ENCODE data around the gene LMBR1L. TPM values are rescaled to one million over a fixed set of nuclear protein-coding genes. Genes with fewer than 3 reads are reported as not detected.

The LMBR1L gene
- total and polyA plus RNA-seq, 2 of the 8 experiments (the other 6 are each of a cell fraction or from before 2014, with no cell fraction given), result 36.6 to 49.6 TPM

DNA sequence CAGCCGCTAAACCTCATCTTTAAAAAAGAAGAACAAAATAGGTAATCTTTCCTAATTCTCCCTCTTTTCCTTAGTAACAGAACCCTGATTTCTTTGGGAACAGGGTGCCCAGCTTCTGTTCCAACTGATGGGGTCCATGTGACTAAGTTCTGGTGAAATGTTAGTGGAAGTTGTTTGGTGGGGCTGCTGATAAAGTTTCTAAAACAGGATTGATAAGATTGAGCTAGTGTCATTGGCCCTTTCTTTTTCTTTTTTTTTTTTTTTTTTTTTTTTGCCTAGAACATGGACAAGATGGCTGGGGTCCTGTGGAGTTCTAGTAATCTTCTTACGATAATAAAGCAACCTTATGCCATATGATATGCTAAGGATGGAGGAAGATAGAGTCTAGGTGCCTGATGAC, 36.7 kb upstream of the LMBR1L start:
- Histone ChIP-seq H3K23ac (ENCODE audit: insufficient read length) (no peak overlapping the region), H2AFZ (ENCODE audit: low read length) (no peak overlapping the region), H3K27ac (ENCODE audit: low read depth, low read length) (no peak overlapping the region), H2BK12ac (ENCODE audit: low read depth, low read length) (no peak overlapping the region), H4K8ac (ENCODE audit: extremely low read depth, insufficient read depth, low read length) (no peak overlapping the region), H3K23me2 (ENCODE audit: low read depth, low read length) (no peaks in the 10 kb centered on the region; the same call in 1 of the 2 replicates), H4K5ac (ENCODE audit: insufficient read length, low read depth, low read length) (no peak overlapping the region), H3K4me2 (ENCODE audit: insufficient read depth in 1 of 2, low read depth in 2 of 2, low read length in 2 of 2) (no peak overlapping the region), H4K20me1 (replicated peaks in 1 of 2; ENCODE audit: control insufficient read depth in 1 of 2, insufficient read depth in 2 of 2, low read length in 2 of 2) (no peaks in the 10 kb centered on the region), H3K18ac (ENCODE audit: extremely low read depth, low read length) (no peak overlapping the region), H3K14ac (ENCODE audit: insufficient read length) (no peak overlapping the region), H3K27me3 (replicated peaks in 1 of 4; ENCODE audit: control insufficient read depth in 3 of 4, extremely low read depth in 1 of 4, insufficient read depth in 3 of 4, low read length in 3 of 4) (no peaks in the 10 kb centered on the region), H3K4ac (replicated peaks; ENCODE audit: insufficient read length, low read depth, low read length) (no peak overlapping the region), H2BK120ac (replicated peaks; ENCODE audit: low read depth, low read length) (no peak overlapping the region), H3K9me3 (ENCODE audit: insufficient read depth in 2 of 2, low read depth in 1 of 2, low read length in 1 of 2) (no peaks in the 10 kb centered on the region), H3K4me1 (replicated peaks in 1 of 4; ENCODE audit: control insufficient read depth in 3 of 4, insufficient read depth in 4 of 4, low read length in 3 of 4) (no peaks in the 10 kb centered on the region), H3K79me2 (ENCODE audit: control insufficient read depth in 1 of 2, insufficient read depth in 2 of 2, low read length in 2 of 2) (no peaks in the 10 kb centered on the region), H3K9ac (replicated peaks in 1 of 4; ENCODE audit: extremely low read depth in 1 of 4, low read depth in 3 of 4, low read length in 3 of 4) (no peak overlapping the region; a peak in 1 of 7 replicates), H3K79me1 (ENCODE audit: low read depth, low read length) (no peaks in the 10 kb centered on the region), H3K4me3 (ENCODE audit: extremely low read depth in 1 of 4, insufficient read depth in 2 of 4, low read depth in 3 of 4, low read length in 4 of 4) (no peak overlapping the region), H2AK5ac (ENCODE audit: low read depth, low read length) (no peak overlapping the region), H4K91ac (replicated peaks; ENCODE audit: insufficient read length, low read length) (no peak overlapping the region), H3K36me3 (ENCODE audit: control insufficient read depth in 2 of 4, insufficient read depth in 4 of 4, low read length in 3 of 4) (no peaks in the 10 kb centered on the region), H2BK15ac (ENCODE audit: low read length) (no peak overlapping the region), H2BK20ac (ENCODE audit: low read length) (no peak overlapping the region), H3K56ac (replicated peaks; ENCODE audit: insufficient read length, low read depth, low read length) (no peak overlapping the region), H2BK5ac (ENCODE audit: low read depth, low read length) (no peak overlapping the region)
- 96% methylated on average over 2 of the region's 2 CpGs; no CpG with 5 or more reads in 1 of the 2 experiments for WGBS, 2 experiments (ENCODE audit: extremely low coverage in 1 of 2, insufficient coverage in 1 of 2, insufficient read length in 1 of 2, insufficient replicate concordance in 2 of 2, low coverage in 1 of 2, low lambda C conversion rate in 2 of 2, missing lambda C conversion rate in 1 of 2)
- no peak for DNase-seq (ENCODE audit: low read depth in 1 of 2, low spot score in 2 of 2)
- POLR2A ChIA-PET (ENCODE audit: partially characterized antibody), result interaction anchor here (1.9 to 13.9 kb wide), 2 partner anchors 13 to 18 kb away, joined by 5 to 132 read pairs; partner anchors contain the start of gene TUBA1B
- CTCF ChIA-PET (ENCODE audit: partially characterized antibody), result interaction anchor here (1.5 kb wide), 1 partner anchor 59 kb away, joined by 4 read pairs; no protein-coding TSS in a partner anchor
- FAIRE-seq, result no peak
- TF ChIP-seq FOSL1 (IDR thresholded peaks at IDR 0.05; ENCODE audit: insufficient read depth, low read depth, low read length) (no peak), CBX8 (IDR thresholded peaks at IDR 0.05; ENCODE audit: borderline replicate concordance, low read depth, low read length) (no peak), EGR1 (IDR thresholded peaks at IDR 0.05; ENCODE audit: borderline replicate concordance, low read depth, low read length) (no peak)

Measured in H1 (cell line).